Nephron (organoid): ENCODE data around the gene HAUS3.

Experiments used
- H3K27ac Mint-ChIP-seq, 3 experiments: 2 replicates each; pipeline ENCODE4 v1.8.0; 2020; ENCODE audit warnings: mixed read lengths in 3 of 3, mild to moderate bottlenecking in 2 of 3, moderate library complexity in 1 of 3
- H3K27me3 Mint-ChIP-seq: 2 replicates; pipeline ENCODE4 v1.8.0; 2021; ENCODE audit warnings: low read depth, mild to moderate bottlenecking, moderate library complexity, mixed read lengths
- H3K36me3 Mint-ChIP-seq: 2 replicates; pipeline ENCODE4 v1.8.0; 2020; ENCODE audit warnings: low read depth, mixed read lengths
- H3K4me1 Mint-ChIP-seq: 2 replicates; pipeline ENCODE4 v1.8.0; 2020; ENCODE audit warnings: mixed read lengths
- H3K4me3 Mint-ChIP-seq, 3 experiments: 2 replicates each; pipeline ENCODE4 v1.8.0; 2020; ENCODE audit warnings: mild to moderate bottlenecking in 3 of 3, mixed read lengths in 3 of 3, moderate library complexity in 2 of 3
- H3K9me3 Mint-ChIP-seq: 2 replicates; pipeline ENCODE4 v1.8.0; 2020; ENCODE audit warnings: mixed read lengths
- TF ChIP-seq, protein P1 (sequence below), 3 experiments: fragments of 200-600 bp; sonication (generic); IDR thresholded peaks; one replicate each; pipeline ENCODE4 v1.5.0; 2021; ENCODE audit warnings: antibody characterized with exemption in 3 of 3; ENCODE audit not compliant: unreplicated experiment in 3 of 3

Gene HAUS3

DNA sequence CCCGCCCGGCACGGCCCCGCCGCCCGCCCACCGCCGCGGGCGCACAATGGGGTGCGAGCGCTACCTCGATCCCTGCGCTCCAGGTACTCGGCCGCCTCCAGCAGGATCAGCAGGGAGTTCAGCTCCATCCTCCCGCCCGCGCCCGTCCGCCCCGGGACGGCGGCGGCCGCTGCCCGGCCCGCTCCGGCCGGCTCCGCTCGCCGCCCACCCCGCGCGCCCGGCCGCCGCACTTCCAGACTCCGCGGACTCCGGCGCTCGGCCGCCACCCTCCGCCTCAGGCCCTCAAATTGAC lies 19.9 kb upstream of the HAUS3 start, which contains the start of gene MXD4:
Gene MXD4, minus strand, starts transcription at position 257 of the 292 bp plus-strand sequence. Its CDS starts 129 bp downstream, at position 128.
- Mint-ChIP-seq H3K36me3 (no peaks in the 10 kb centered on the region), H3K4me3 (peak within 1 kb of the TSS; percentile 79 to 85 (median 84)), H3K27ac (peak within 1 kb of the TSS in 2 of 3 experiments; percentile 62 to 85), H3K4me1 (peaks cover 17% of the 10 kb centered on the region), H3K27me3 (no peaks in the 10 kb centered on the region), H3K9me3 (no peaks in the 10 kb centered on the region)
- TF ChIP-seq, protein P1, sequence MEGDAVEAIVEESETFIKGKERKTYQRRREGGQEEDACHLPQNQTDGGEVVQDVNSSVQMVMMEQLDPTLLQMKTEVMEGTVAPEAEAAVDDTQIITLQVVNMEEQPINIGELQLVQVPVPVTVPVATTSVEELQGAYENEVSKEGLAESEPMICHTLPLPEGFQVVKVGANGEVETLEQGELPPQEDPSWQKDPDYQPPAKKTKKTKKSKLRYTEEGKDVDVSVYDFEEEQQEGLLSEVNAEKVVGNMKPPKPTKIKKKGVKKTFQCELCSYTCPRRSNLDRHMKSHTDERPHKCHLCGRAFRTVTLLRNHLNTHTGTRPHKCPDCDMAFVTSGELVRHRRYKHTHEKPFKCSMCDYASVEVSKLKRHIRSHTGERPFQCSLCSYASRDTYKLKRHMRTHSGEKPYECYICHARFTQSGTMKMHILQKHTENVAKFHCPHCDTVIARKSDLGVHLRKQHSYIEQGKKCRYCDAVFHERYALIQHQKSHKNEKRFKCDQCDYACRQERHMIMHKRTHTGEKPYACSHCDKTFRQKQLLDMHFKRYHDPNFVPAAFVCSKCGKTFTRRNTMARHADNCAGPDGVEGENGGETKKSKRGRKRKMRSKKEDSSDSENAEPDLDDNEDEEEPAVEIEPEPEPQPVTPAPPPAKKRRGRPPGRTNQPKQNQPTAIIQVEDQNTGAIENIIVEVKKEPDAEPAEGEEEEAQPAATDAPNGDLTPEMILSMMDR (IDR thresholded peaks at IDR 0.05; ENCODE audit: unreplicated experiment in 3 of 3) = no peak

- H3K27me3 Mint-ChIP-seq = no peaks in the 10 kb centered on the region
- TF ChIP-seq, protein P1 (IDR thresholded peaks at IDR 0.05; ENCODE audit: unreplicated experiment in 3 of 3) = no peak
- no peaks in the 10 kb centered on the region for H3K9me3 Mint-ChIP-seq
- peak overlapping the region; percentile 78 to 81 (median 81) for H3K4me3 Mint-ChIP-seq
- no peak overlapping the region for H3K27ac Mint-ChIP-seq
- H3K36me3 Mint-ChIP-seq = no peaks in the 10 kb centered on the region
- H3K4me1 Mint-ChIP-seq = peaks cover 14% of the 10 kb centered on the region
Measured at GRCh38 chr4:2261110-2261852, 19.4 kb upstream of the HAUS3 start.

DNA sequence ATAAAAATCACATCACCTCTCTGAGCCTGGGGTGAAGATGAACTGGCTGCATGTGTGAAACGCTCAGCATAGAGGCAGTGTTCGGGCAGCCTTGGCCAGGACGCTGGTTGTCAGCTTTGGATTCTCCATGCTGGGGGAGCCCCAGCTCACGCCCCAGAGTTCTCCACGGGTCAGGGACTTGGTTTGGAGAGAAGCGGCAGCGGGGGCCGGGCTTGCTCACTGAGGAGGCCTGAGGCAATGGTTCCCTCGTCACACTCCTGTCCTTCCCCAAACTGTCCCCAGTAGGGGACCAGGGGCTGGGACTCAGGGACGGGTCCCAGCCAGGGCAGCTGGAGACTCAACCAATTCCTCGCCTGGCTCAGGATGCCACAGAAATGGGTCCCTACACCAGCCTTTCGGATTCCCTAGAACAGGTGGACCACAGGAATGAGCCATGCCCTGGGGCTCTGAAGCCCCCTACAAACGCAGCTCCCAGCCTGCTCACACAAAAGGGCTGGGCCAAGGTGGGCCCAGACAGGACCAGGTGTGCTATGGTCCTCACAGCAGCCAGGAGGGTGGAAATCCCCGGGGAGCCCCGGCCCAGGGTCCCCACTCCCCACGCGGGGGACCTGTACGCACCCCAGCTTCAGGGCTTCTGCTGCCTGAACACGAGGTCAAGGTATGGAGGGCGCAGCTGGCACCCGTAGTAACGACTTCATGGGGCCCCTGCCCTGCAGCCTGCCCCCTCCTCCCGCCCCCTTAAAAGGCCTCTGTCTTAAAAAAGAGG lies 18.6 kb upstream of the HAUS3 start:
- H3K9me3 Mint-ChIP-seq = no peaks in the 10 kb centered on the region
- H3K27me3 Mint-ChIP-seq = no peaks in the 10 kb centered on the region
- no peaks in the 10 kb centered on the region for H3K36me3 Mint-ChIP-seq
- H3K27ac Mint-ChIP-seq = no peak overlapping the region
- H3K4me1 Mint-ChIP-seq = peaks cover 11% of the 10 kb centered on the region
- TF ChIP-seq, protein P1 (IDR thresholded peaks at IDR 0.05; ENCODE audit: unreplicated experiment in 3 of 3) = no peak
- peak overlapping the region; percentile 78 to 81 (median 81) for H3K4me3 Mint-ChIP-seq

- Mint-ChIP-seq H3K27ac (no peak overlapping the region), H3K27me3 (no peaks in the 10 kb centered on the region), H3K36me3 (peaks cover 4% of the 10 kb centered on the region), H3K9me3 (no peaks in the 10 kb centered on the region), H3K4me1 (peaks cover 16% of the 10 kb centered on the region), H3K4me3 (peak overlapping the region; percentile 78 to 81 (median 81))
- TF ChIP-seq, protein P1 (IDR thresholded peaks at IDR 0.05; ENCODE audit: unreplicated experiment in 3 of 3) = no peak
Measured at GRCh38 chr4:2259541-2260343, 17.8 kb upstream of the HAUS3 start.

GRCh38 chr4:2259036-2259540 lies 17.2 kb upstream of the HAUS3 start:
- Mint-ChIP-seq H3K9me3 (no peaks in the 10 kb centered on the region), H3K27me3 (no peaks in the 10 kb centered on the region), H3K4me1 (peaks cover 22% of the 10 kb centered on the region), H3K27ac (no peak overlapping the region), H3K36me3 (peaks cover 9% of the 10 kb centered on the region), H3K4me3 (peak overlapping the region; percentile 51 to 62 (median 61))
- TF ChIP-seq, protein P1 (IDR thresholded peaks at IDR 0.05; ENCODE audit: unreplicated experiment in 3 of 3) = no peak
